ENCODE data around the gene GAPVD1. TPM values are rescaled to one million over a fixed set of nuclear protein-coding genes. Genes with fewer than 3 reads are reported as not detected.
"Not testable (repeated sequence)": the region's sequence is repeated elsewhere in the genome, so short reads cannot be mapped to it uniquely, and the experiment has no call there.

The GAPVD1 gene
- total and polyA plus RNA-seq, 8 donors, result 6.2 to 23.3 (median 16.0) TPM

GRCh38 chr9:125227761-125228160 lies 33.9 kb upstream of the GAPVD1 start:
- no peak for TF ChIP-seq CTCF (IDR thresholded peaks at IDR 0.05)
- intact Hi-C loops (cut with DNase I), result no loop called here
- H3K27ac ChIP-seq, result no peak overlapping the region
- ATAC-seq (no peak), DNase-seq (no peak), FAIRE-seq (no peak)
- no peaks in the 10 kb centered on the region for H3K9me3 ChIP-seq
- H3K4me1 ChIP-seq, result no peaks in the 10 kb centered on the region
- H3K27me3 ChIP-seq, result no peaks in the 10 kb centered on the region
- H3K36me3 ChIP-seq, result peaks cover 0 to 9% (median 0%) of the 10 kb centered on the region in 3 donors
- 94 to 97% methylated on average over 6 of the region's 6 CpGs for WGBS, 2 donors
- no peak overlapping the region for H3K4me3 ChIP-seq

- Histone ChIP-seq H3K27me3 (no peaks in the 10 kb centered on the region), H3K9me3 (no peaks in the 10 kb centered on the region), H3K27ac (no peak overlapping the region), H3K36me3 (peaks cover 2 to 34% (median 22%) of the 10 kb centered on the region in 3 donors), H3K4me1 (peaks cover 7 to 35% (median 19%) of the 10 kb centered on the region in 3 donors), H3K4me3 (no peak overlapping the region)
- TF ChIP-seq CTCF (IDR thresholded peaks at IDR 0.05), result no peak
- intact Hi-C loops (cut with DNase I), result no loop called here
- DNase-seq, result no peak
- peak; percentile 13 for FAIRE-seq
- 26 to 33% methylated on average over 3 of the region's 3 CpGs for WGBS, 2 donors
- peak in 3 of 4 donors; percentile 30 to 60 (median 58) for ATAC-seq
Measured at GRCh38 chr9:125233678-125234077, 27.9 kb upstream of the GAPVD1 start.

DNA sequence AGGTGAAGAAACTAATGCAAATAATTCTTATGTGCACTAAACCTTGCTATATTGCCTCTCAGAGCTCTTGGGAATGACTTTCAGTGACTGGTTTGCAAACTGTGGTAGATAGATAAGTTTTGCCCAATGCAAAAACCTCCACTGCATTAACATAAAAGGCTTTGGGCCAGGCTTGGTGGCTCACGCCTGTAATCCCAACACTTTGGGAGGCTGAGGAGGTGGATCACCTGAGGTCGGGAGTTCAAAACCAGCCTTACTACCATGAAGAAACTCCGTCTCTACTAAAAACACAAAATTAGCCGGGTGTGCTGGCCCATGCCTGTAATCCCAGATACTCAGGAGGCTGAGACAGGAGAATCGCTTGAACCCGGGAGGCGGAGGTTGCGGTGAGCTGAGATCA lies 27.5 kb upstream of the GAPVD1 start:
- H3K27me3 ChIP-seq; H3K27ac ChIP-seq; H3K4me3 ChIP-seq; ATAC-seq; FAIRE-seq; intact Hi-C loops (cut with DNase I); H3K9me3 ChIP-seq; DNase-seq: not testable (repeated sequence)
- H3K36me3 ChIP-seq, result peaks cover 2 to 38% (median 26%) of the 10 kb centered on the region in 3 donors
- peaks cover 7 to 40% (median 19%) of the 10 kb centered on the region in 3 donors for H3K4me1 ChIP-seq
- 75 to 84% methylated on average over 8 of the region's 8 CpGs for WGBS, 2 donors

DNA sequence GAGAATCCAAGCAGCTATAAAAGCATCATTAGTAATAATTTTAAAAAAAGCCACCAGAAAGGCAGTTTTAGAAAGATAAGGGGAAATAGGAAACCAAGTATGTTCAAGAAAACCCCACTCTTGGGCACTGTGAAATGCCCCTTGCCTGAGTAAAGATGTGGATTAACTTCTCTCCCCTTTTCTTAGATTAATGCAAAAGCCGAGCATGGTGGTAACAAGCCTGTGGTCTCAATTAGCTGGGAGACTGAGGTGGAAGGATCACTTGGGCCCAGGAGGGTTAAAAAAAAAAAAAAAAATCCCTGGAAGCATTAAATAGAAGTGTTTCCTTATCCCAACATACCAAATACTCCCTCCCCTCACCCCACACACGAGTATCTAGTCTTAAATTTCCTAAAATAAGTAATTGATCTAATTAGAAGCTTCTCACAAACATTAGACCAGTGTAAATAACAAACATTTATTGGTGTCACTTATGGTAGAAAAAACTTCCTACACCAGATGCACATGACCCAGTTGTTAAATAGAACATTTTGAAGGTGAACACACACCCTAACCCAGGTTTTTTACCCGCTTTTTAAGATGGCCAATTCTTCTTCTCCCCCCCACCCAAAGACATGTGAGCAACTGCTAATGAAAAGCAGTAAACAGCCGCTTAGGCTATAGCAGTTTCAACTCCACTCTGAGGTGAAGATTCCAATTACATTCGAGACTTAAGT lies 25.7 kb upstream of the GAPVD1 start:
- Histone ChIP-seq H3K27me3 (no peaks in the 10 kb centered on the region), H3K4me1 (peaks cover 7 to 43% (median 19%) of the 10 kb centered on the region in 3 donors), H3K36me3 (peaks cover 2 to 45% (median 30%) of the 10 kb centered on the region in 3 donors), H3K4me3 (peak overlapping the region in 2 of 4 donors; percentile 85 to 91), H3K9me3 (no peaks in the 10 kb centered on the region), H3K27ac (no peak overlapping the region)
- no peak for DNase-seq
- no peak for ATAC-seq
- FAIRE-seq, result no peak
- no peak for TF ChIP-seq CTCF (IDR thresholded peaks at IDR 0.05)
- intact Hi-C loops (cut with DNase I), result no loop called here
- 18 to 20% methylated on average over 5 of the region's 5 CpGs for WGBS, 2 donors

GRCh38 chr9:125236520-125237159 lies 25.0 kb upstream of the GAPVD1 start:
- H3K9me3 ChIP-seq; H3K27me3 ChIP-seq; H3K27ac ChIP-seq; FAIRE-seq; ATAC-seq; intact Hi-C loops (cut with DNase I); DNase-seq: not testable (repeated sequence)
- peaks cover 7 to 43% (median 19%) of the 10 kb centered on the region in 3 donors for H3K4me1 ChIP-seq
- 24 to 28% methylated on average over 5 of the region's 5 CpGs for WGBS, 2 donors
- H3K36me3 ChIP-seq, result peaks cover 2 to 45% (median 30%) of the 10 kb centered on the region in 3 donors
- peak overlapping the region in 2 of 4 donors; percentile 85 to 91 for H3K4me3 ChIP-seq
